ENCODE results near the gene CEACAM6. TPM values are rescaled to one million over a fixed set of nuclear protein-coding genes. Genes with fewer than 3 reads are reported as not detected.

CEACAM6 gene
- total RNA-seq, 1 experiment from 2014 or later = 0.21 TPM

DNA sequence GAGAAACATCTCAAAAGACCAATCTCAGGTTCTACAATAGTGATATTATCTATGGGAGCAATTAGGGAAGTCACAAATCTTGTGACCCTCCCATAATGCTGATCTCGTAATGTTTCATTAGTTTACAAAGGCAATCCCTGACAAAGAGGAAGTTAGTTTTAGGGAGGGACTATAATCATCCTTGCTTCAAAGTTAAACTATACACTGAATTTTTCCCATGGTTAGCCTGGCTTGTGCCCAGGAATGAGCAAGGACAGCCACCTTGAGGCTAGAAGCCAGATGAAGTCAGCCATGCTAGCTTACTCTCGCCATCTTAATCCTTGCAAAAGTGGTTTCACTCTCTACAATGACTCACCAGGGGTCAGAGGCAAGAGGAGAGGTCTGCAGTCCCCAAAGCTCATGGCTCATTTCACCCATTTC, 46.5 kb downstream of the CEACAM6 start:
- DNase-seq (ENCODE audit: low read depth, low spot score) (no peak), ATAC-seq (no peak)
- intact Hi-C loops (cut with micrococcal nuclease; ENCODE audit: unreplicated experiment) (no loop called here), in situ Hi-C loops (cut with HindIII; ENCODE audit: low pct_unique_long_range_greater_than_20kb, low sequenced_read_pairs) (no loop called here)
- no peaks in the 10 kb centered on the region for H3K9me3 ChIP-seq (ENCODE audit: control insufficient read depth, insufficient read depth, low read depth, low read length)
- ChIA-PET CTCF (interaction anchor here (0.6 kb wide), 1 partner anchor 43 kb away, joined by 3 read pairs; no protein-coding TSS in a partner anchor), POLR2A (no interaction called here)
- H3K4me3 ChIP-seq (ENCODE audit: low read depth in 2 of 2, low read length in 2 of 2) = no peak overlapping the region
- no peaks in the 10 kb centered on the region for H3K27me3 ChIP-seq (ENCODE audit: control insufficient read depth, insufficient read depth, low read length)
- no peak overlapping the region for H3K27ac ChIP-seq (ENCODE audit: low read length)
- H3K36me3 ChIP-seq (ENCODE audit: control insufficient read depth, insufficient read depth, low read length) = no peaks in the 10 kb centered on the region
- TF ChIP-seq POLR2AphosphoS5 (IDR thresholded peaks at IDR 0.05; ENCODE audit: low read depth, low read length) = no peak
- TF ChIP-seq SIN3A (IDR thresholded peaks at IDR 0.05; ENCODE audit: borderline replicate concordance, insufficient read depth, low read depth, low read length) = no peak
- TF ChIP-seq, protein P1, sequence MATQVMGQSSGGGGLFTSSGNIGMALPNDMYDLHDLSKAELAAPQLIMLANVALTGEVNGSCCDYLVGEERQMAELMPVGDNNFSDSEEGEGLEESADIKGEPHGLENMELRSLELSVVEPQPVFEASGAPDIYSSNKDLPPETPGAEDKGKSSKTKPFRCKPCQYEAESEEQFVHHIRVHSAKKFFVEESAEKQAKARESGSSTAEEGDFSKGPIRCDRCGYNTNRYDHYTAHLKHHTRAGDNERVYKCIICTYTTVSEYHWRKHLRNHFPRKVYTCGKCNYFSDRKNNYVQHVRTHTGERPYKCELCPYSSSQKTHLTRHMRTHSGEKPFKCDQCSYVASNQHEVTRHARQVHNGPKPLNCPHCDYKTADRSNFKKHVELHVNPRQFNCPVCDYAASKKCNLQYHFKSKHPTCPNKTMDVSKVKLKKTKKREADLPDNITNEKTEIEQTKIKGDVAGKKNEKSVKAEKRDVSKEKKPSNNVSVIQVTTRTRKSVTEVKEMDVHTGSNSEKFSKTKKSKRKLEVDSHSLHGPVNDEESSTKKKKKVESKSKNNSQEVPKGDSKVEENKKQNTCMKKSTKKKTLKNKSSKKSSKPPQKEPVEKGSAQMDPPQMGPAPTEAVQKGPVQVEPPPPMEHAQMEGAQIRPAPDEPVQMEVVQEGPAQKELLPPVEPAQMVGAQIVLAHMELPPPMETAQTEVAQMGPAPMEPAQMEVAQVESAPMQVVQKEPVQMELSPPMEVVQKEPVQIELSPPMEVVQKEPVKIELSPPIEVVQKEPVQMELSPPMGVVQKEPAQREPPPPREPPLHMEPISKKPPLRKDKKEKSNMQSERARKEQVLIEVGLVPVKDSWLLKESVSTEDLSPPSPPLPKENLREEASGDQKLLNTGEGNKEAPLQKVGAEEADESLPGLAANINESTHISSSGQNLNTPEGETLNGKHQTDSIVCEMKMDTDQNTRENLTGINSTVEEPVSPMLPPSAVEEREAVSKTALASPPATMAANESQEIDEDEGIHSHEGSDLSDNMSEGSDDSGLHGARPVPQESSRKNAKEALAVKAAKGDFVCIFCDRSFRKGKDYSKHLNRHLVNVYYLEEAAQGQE (IDR thresholded peaks at IDR 0.05; ENCODE audit: insufficient read depth in 1 of 2, low read depth in 2 of 2, low read length in 1 of 2) = no peak
- TF ChIP-seq TCF7L2 (IDR thresholded peaks at IDR 0.05; ENCODE audit: low read depth, low read length) = no peak
- TF ChIP-seq, protein P2, sequence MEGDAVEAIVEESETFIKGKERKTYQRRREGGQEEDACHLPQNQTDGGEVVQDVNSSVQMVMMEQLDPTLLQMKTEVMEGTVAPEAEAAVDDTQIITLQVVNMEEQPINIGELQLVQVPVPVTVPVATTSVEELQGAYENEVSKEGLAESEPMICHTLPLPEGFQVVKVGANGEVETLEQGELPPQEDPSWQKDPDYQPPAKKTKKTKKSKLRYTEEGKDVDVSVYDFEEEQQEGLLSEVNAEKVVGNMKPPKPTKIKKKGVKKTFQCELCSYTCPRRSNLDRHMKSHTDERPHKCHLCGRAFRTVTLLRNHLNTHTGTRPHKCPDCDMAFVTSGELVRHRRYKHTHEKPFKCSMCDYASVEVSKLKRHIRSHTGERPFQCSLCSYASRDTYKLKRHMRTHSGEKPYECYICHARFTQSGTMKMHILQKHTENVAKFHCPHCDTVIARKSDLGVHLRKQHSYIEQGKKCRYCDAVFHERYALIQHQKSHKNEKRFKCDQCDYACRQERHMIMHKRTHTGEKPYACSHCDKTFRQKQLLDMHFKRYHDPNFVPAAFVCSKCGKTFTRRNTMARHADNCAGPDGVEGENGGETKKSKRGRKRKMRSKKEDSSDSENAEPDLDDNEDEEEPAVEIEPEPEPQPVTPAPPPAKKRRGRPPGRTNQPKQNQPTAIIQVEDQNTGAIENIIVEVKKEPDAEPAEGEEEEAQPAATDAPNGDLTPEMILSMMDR (IDR thresholded peaks at IDR 0.05) = no peak
- no TSS peak for BruUV-seq (replicated peaks)
- H3K4me1 ChIP-seq (ENCODE audit: control insufficient read depth, insufficient read depth, low read length) = no peaks in the 10 kb centered on the region

DNA sequence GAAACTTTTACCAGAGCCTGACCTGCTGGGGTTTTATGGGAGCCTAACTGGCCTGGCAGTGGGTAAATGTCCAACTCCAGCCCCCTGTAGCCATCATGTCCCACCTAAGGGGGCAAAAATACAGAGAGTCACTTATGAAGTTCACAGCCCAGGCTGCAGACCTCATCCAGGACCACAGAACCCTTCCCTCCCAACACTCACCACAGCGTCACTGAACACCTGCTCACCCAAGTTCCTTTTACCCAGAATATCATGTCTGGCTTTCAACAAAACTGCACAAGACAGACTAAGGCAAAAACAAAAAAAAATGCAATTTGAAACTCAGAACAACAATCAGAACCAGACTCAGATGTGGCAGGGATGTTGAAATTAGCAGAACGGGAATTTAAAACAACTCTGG, 47.4 kb downstream of the CEACAM6 start:
- TF ChIP-seq, protein P2 (IDR thresholded peaks at IDR 0.05) = no peak
- TF ChIP-seq POLR2AphosphoS5 (IDR thresholded peaks at IDR 0.05; ENCODE audit: low read depth, low read length) (no peak), TCF7L2 (IDR thresholded peaks at IDR 0.05; ENCODE audit: low read depth, low read length) (no peak), SIN3A (IDR thresholded peaks at IDR 0.05; ENCODE audit: borderline replicate concordance, insufficient read depth, low read depth, low read length) (no peak)
- TF ChIP-seq, protein P1 (IDR thresholded peaks at IDR 0.05; ENCODE audit: insufficient read depth in 1 of 2, low read depth in 2 of 2, low read length in 1 of 2) = no peak
- no peak overlapping the region for H3K27ac ChIP-seq (ENCODE audit: low read length)
- no TSS peak for BruUV-seq (replicated peaks)
- POLR2A ChIA-PET = no interaction called here
- H3K4me3 ChIP-seq (ENCODE audit: low read depth in 2 of 2, low read length in 2 of 2) = no peak overlapping the region
- no peaks in the 10 kb centered on the region for H3K27me3 ChIP-seq (ENCODE audit: control insufficient read depth, insufficient read depth, low read length)
- DNase-seq (ENCODE audit: low read depth, low spot score) = no peak
- in situ Hi-C loops (cut with HindIII; ENCODE audit: low pct_unique_long_range_greater_than_20kb, low sequenced_read_pairs) = no loop called here
- H3K4me1 ChIP-seq (ENCODE audit: control insufficient read depth, insufficient read depth, low read length) = no peaks in the 10 kb centered on the region
- ATAC-seq = no peak
- no peaks in the 10 kb centered on the region for H3K9me3 ChIP-seq (ENCODE audit: control insufficient read depth, insufficient read depth, low read depth, low read length)
- CTCF ChIA-PET = no interaction called here
- H3K36me3 ChIP-seq (ENCODE audit: control insufficient read depth, insufficient read depth, low read length) = no peaks in the 10 kb centered on the region
- intact Hi-C loops (cut with micrococcal nuclease; ENCODE audit: unreplicated experiment) = no loop called here
